Adrenal gland (tissue), 5 donors: Measurements from ENCODE around the gene TPO.

Source experiments
- POLR2A ChIP-seq, 2 donors: fragments of 450-650 bp; IDR thresholded peaks; one replicate each; pipeline ENCODE4 v1.6.1; 2017; ENCODE audit warnings: antibody characterized with exemption in 2 of 2, mild to moderate bottlenecking in 2 of 2, moderate library complexity in 1 of 2
- TF ChIP-seq, protein P1 (sequence below), 6 experiments: fragments of 450-650 bp in 4 of 6; fragments of 200-600 bp in 2 of 6; sonication (generic) in 1 of 6; IDR thresholded peaks; 1 replicate in 5 of 6; 2 replicates in 1 of 6; pipeline versions ENCODE4 v1.5.1 to v1.8.0; 2016 to 2021; ENCODE audit warnings: antibody characterized with exemption in 6 of 6, mild to moderate bottlenecking in 2 of 6, moderate library complexity in 1 of 6
- donor health status: DM: no; HTN: no; CAD: no.

DNA sequence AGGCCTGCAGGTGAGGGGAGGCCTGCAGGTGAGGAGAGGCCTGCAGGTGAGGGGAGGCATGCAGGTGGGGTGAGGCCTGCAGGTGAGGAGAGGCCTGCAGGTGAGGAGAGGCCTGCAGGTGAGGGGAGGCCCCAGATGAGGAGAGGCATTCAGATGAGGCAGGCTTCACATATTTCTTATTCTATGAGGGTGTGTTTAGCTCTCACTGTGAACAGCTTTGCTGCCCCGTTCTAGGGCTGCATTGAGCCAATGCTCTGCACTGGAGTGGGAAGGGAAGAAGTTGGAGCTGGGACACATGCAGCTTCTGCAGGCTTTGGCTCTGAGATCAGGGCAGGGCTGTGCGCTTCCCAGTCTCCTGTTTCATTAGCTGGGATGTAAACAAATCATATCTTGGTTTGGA lies 19.5 kb downstream of the TPO start:
- TF ChIP-seq, protein P1, sequence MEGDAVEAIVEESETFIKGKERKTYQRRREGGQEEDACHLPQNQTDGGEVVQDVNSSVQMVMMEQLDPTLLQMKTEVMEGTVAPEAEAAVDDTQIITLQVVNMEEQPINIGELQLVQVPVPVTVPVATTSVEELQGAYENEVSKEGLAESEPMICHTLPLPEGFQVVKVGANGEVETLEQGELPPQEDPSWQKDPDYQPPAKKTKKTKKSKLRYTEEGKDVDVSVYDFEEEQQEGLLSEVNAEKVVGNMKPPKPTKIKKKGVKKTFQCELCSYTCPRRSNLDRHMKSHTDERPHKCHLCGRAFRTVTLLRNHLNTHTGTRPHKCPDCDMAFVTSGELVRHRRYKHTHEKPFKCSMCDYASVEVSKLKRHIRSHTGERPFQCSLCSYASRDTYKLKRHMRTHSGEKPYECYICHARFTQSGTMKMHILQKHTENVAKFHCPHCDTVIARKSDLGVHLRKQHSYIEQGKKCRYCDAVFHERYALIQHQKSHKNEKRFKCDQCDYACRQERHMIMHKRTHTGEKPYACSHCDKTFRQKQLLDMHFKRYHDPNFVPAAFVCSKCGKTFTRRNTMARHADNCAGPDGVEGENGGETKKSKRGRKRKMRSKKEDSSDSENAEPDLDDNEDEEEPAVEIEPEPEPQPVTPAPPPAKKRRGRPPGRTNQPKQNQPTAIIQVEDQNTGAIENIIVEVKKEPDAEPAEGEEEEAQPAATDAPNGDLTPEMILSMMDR (IDR thresholded peaks at IDR 0.05) = no peak
- no peak for TF ChIP-seq POLR2A (IDR thresholded peaks at IDR 0.05)
